ENCODE measurements around the gene SLC6A1. TPM values are rescaled to one million over a fixed set of nuclear protein-coding genes. Genes with fewer than 3 reads are reported as not detected.
"Not testable (repeated sequence)": the region's sequence is repeated elsewhere in the genome, so short reads cannot be mapped to it uniquely, and the experiment has no call there.

Gene SLC6A1
- total RNA-seq, 1 experiment from 2014 or later = not detected

DNA sequence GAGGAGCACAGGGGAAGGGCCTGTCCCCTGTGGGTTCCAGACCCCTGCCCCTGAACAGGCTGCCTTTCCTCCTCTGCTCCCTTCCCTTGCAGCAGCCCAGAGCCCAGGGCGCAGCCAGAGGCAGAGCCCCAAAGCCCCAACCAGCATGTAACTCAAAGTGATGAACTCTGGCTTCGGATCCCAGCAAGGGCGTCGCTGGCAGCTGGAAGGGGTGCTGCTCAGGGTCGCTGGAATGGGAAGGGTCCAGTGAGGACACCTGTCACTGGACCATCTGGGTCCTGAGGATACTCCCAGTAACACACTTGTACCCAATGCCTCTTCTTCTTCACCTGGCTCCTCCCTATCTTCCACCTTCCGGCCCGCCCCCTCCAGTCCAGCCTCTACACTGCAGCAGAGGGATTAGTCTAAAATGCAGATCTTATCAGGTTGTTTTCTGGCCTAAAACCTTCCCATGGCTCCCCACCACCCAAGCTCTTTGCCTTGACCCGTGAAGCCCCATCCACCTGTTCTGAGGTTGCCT, 64.0 kb downstream of the SLC6A1 start:
- DNase-seq (ENCODE audit: extremely low read depth, low read depth) = no peak

DNA sequence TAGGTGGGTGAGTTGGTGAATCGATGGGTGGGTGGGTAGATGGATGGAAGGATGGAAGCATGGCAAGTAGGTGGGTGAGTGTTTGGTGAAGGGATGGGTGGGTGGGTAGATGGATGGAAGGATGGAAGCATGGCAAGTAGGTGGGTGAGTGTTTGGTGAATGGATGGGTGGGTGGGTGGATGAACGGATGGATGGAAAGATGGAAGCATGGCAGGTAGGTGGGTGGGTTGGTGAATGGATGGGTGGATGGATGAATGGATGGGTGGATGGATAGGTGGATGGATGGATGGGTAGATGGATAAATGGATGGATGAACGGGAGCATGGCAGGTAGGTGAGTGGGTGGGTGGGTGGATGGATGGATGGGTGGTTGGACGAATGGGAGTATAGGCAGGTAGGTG, 65.1 kb downstream of the SLC6A1 start:
- no peak for DNase-seq (ENCODE audit: extremely low read depth, low read depth)

DNA sequence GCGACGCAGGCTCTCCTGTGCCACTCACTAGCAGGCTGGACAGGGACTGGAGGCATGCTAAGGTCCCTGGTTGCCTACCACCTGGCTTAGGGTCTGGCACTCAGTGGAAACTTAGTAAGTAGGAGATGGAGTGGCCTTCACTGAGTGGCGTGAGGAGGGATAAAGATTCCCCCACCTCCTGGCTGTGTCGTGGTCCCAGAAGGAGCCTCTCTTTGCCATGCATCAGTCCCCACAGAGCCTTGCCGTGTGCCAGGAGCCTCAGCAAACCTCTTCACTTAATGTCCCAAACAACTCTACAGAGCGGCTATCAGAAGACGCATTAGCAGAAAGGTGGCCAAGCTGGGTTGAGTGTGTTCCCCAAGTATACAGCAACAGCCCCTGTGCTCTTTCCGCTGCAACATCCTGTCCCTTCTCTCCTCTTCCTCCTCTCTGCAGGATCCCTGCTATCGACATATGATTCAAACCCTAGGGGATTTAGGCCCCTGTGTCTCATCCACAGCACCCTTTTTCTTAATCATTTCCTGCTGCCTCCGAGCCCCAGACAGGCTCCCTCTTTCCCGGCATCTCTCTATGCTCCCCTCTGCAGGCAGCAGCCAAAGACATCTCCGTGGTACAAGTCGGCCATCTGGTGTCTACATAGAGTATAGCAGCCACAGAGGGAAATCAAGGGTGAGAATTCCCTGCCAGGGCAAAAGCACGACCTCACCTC, 66.7 kb downstream of the SLC6A1 start:
- peak; percentile 54 for DNase-seq (ENCODE audit: extremely low read depth, low read depth)

DNA sequence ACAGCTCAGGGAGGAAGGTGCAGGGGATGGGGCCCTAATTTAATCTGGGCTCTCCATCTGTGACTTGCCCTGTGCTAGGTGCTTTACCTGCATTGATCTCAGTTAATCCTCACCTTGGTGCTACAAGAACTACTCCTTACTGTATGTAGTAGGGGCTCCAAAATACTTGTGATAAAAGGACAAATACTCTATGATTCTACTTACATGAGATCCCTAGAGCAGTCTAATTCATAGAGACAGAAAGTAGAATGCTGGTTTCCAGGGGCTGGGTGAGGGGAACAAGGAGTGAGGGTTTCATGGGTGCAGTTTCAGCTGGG, 67.2 kb downstream of the SLC6A1 start:
- DNase-seq (ENCODE audit: extremely low read depth, low read depth) = no peak

DNA sequence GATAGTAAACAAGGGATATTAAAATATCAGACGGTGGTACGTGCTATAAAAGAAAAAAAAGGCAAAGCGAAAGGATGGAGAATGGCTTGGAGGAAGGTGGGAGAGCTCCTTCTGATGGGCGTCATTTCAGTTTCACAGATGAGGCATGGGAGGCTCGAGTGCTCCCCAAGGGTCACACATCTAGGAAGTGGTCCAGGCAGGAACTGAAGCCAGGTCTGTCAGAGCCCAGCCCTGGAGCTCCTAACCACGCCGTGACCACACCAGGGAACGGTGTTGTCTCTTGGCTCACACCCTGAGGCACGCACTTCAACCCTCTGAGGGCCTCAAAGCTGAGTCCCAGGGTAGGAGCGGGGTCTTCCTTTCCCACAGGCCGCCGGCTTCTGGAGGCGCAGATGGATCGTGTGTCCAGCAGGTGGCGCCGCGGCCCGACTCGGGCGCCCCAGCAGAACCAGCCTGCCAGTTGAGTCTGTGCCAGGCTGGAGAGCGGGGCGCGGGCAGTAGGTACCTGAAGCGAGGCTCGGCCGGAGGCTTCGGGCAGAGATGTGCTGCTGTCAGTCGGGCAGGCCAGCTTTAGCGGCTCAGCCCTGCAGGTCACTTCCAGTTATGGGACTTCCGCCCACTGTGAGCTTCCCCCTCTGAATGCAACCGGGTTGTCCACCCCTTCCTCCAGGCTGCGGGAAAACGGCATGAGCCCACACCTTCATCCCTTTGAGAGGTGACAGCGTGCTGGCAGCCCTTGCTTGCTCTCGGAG, 68.1 kb downstream of the SLC6A1 start:
- DNase-seq (ENCODE audit: extremely low read depth, low read depth) = peak; percentile 41

DNA sequence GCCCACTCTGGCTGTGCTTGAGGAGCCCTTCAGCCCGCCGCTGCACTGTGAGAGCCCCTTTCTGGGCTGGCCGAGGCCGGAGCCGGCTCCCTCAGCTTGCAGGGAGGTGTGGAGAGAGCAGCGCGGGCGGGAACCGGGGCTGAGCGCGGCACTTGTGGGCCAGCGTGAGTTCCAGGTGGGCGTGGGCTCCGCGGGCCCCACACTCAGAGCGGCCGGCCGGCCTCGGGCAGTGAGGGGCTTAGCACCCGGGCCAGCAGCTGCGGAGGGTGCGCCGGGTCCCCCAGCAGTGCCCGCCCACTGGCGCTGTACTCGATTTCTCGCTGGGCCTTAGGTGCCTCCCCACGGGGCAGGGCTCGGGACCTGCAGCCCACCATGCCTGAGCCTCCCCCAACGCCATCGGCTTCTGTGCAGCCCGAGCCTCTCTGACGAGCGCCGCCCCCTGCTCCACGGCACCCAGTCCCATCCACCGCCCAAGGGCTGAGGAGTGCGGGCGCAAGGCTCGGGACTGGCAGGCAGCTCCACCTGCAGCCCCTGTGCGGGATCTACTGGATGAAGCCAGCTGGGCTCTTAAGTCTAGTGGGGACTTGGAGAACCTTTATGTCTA, 68.8 kb downstream of the SLC6A1 start:
- DNase-seq (ENCODE audit: extremely low read depth, low read depth) = not testable (repeated sequence)

DNA sequence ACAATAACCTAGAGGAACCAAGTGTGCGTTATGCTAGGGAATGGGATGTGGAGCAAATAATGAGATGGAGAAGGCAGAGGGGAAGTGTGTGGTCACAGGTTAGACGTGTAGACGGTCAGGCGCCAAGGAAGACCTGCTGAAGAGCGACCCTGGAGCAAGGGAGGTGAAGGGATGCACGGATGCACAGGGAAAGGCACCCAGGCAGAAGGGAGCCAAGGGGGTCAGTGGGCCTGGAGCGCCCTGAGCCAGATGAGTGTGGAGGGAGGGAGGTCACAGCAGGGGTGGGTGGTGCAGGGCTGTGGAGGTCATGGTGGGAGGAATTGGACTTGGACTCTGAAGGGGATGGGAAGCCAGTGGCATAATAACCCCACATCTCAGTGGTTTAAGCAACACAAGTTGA, 70.2 kb downstream of the SLC6A1 start:
- no peak for DNase-seq (ENCODE audit: extremely low read depth, low read depth)

DNA sequence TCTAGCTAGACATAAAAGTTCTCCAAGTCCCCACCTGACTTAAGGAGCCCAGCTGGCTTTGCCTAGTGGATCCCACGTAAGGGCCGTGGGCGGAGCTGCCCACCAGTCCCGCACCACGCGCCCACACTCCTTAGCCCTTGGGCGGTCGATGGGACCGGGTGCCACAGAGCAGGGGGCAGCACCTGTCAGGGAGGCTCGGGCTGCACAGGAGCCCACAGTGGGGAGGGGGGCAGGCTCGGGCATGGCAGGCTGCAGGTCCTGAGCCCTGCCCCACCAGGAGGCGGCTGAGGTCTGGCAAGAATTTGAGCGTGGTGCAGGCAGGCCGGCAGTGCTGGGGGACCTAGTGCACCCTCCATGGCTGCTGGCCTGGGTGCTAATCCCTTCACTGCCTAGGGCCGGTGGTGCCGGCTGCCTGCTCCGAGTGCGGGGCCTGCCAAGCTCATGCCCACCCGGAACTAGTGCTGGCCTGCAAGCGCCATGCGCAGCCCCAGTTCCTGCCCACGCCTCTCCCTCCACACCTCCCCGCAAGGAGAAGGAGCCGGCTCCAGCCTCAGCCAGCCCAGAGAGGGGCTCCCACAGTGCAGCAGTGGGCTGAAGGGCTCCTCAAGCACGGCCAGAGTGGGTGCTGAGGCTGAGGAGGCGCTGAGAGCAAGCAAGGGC, 78.7 kb downstream of the SLC6A1 start:
- no peak for DNase-seq (ENCODE audit: extremely low read depth, low read depth)

DNA sequence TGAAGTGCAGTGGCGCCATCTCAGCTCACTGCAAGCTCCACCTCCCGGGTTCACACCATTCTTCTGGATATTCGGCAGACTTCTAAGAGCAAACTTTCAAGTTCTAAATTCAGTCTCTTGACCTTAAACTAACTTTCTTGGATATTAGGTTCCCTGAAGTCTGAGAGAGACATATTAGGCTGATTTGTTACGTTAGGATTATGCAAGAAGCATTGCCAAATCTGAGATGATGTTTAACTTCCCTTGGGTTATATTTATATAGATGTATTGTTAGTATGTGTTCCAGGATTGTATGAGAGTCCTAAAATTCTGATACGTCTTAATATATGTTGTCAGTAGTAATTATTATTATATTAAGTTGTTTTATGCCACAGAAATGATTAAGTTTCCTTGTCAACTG, 80.1 kb downstream of the SLC6A1 start:
- DNase-seq (ENCODE audit: extremely low read depth, low read depth) = no peak

DNA sequence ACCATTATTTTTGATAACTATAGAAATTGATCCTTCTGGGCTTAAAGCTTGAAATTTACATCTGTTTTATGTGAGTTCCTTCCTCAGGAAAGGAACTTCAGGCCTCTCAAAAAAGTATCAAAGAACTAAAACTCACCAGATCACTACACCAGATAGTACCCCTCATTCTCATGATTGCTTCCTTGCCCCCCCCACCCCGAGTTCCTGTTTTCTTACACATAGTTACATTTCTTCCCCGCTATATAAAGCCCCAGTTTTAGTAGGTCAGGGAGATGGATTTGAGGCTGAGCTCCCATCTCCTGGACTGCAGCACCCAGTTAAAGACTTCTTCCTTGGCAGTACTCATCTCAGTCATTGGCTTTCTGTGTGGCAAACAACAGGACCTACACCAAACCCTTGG, 81.5 kb downstream of the SLC6A1 start:
- DNase-seq (ENCODE audit: extremely low read depth, low read depth) = no peak

DNA sequence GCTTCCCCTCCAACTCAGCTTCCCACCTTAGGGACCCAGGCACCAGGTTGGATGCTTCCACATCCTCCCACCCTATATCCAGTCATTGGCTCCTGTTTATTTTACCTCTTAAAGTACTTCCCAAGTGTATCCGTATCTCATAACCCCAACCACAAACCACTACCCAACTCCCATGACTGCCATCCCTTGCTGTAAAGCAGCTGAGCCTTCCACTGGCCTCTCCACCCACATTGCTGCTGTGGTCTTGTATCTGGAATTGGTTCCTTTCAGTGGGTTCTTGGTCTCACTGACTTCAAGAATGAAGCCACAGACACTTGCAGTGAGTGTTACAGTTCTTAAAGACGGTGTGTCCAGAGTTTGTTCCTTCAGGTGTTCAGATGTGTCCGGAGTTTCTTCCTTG, 81.9 kb downstream of the SLC6A1 start:
- no peak for DNase-seq (ENCODE audit: extremely low read depth, low read depth)

DNA sequence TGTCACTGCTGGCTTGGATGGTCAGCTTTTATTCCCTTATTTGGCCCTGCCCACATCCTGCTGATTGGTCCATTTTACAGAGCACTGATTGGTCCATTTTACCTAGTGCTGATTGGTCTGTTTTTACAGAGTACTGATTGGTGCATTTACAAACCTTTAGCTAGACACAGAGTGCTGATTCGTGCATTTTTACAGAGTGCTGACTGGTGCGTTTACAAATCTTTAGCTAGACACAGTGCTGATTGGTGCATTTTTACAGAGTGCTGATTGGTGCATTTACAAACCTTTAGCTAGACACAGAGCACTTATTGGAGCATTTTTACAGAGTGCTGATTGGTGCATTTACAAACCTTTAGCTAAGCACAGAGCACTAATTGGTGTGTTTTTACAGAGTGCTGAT, 82.6 kb downstream of the SLC6A1 start:
- DNase-seq (ENCODE audit: extremely low read depth, low read depth) = not testable (repeated sequence)

DNA sequence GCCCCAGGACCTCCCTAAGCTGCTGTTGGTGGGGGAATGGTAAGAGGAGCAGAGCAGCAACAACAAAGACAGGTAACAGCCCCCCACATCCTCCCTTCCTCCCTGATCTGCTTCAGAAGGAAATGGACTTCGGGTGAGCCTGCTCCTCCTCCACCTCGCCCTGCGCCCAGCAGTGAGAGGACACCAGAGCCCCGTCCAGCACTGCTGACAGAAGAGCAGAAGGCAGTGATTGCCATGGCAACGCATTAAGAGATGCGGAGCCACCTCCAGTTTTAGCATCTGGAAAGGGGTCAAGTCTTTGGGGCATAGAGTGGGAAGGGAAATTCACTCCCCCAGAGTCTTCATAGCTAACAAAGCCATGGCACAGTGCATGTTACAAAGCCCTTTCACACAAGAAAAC, 84.2 kb downstream of the SLC6A1 start:
- no peak for DNase-seq (ENCODE audit: extremely low read depth, low read depth)

DNA sequence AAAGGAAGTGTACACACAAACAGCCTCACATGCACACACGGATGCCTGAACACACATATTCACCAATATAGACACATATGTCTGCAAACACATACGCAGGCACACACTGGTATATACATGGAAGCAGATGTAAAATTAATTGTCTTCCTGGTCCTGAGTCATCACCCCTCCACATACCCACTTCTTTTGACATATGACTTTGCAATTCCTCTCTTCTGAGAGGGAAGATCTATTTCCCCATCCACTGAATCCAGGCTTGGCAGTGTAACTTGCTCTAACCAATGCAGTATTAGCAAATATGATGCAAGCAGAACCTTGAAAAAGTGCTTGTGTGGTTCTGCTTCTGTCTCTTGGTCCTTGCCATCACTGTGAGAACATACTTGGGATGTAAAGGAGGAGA, 84.9 kb downstream of the SLC6A1 start:
- DNase-seq (ENCODE audit: extremely low read depth, low read depth) = no peak

DNA sequence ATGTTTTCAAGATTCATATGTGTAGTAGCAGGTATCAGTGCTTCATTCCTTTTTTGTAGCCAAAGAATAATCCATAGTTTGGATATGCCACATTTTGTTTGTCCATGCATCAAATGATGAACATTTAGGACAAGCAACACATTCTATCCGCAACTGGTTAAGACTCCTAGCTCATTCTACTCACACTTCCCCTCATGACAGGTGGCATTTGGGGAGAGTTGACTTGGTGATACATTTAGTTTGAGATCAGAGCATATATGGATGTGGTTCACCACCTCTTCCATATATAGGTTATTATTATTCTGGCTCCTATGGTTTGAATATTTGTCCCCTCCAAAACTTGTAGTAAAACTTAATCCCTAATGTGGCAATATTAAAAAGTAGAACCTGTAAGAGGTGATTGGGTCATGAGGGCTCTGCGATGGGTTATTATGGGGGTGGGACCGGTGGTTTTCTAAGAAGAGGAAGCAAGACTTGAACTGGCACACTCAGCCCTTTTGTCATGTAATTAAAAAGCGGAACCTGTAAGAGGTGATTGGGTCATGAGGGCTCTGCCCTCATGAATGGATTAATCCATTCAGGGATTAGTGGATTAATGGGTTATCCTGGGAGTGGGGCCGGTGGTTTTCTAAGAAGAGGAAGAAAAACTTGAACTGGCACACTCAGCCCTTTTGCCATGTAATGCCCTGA, 86.4 kb downstream of the SLC6A1 start:
- no peak for DNase-seq (ENCODE audit: extremely low read depth, low read depth)

DNA sequence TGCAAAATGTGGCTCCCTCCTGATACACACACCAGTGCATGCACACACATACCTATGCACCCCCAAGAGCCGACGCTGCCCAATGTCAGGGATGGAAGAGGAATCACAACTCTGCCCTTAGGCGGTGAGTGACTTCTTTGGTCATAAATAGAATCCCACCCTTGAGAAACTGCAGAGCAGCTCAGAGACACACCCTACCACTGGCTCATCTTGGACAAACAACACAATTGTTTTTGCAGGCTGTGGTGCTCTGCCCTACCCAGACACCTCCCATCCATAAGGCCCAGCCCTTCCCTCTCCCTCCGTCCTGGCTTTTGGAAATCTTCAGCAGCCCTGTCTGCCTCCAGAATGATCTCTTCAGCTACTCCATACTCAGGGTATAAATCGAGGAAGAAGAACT, 87.9 kb downstream of the SLC6A1 start:
- DNase-seq (ENCODE audit: extremely low read depth, low read depth) = no peak

DNA sequence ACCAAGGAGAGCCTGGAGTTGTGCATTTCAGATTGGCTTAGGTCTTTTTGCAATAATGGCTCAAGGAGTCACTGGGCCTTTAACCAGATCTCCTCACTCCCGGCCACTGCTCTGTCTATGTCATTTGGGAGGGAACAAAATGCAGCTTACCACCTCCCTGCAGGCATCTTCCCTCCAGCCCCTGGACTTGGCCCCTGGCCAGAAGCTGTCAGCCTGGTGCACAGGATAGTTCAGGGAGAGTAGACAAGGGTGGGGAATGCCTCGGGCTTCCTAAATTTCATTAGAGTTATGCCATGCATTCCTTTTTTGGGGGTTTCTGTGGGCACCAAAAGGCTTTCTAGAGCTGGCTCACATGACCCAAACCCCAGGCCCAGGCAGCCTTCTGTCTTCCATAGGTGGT, 91.5 kb downstream of the SLC6A1 start:
- no peak for DNase-seq (ENCODE audit: extremely low read depth, low read depth)

DNA sequence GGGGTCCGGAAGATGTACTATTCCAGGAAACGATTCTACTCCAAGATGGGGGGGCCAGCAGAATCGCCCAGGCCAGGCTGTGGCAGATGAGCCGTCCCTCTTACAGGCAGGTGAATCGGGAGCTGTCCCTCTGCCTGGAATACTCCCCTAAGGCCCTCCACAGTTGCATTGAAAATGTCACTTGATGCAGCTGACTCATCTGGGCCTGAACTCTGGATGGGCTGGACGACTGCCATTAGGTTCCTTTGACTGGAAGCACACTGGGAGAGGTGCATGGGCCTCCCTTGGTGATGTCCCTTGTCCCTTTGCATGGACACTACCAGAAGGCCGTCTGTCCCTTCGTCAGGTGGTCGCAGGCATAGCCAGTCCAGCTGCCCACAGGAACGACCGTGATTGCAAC, 92.1 kb downstream of the SLC6A1 start:
- no peak for DNase-seq (ENCODE audit: extremely low read depth, low read depth)

DNA sequence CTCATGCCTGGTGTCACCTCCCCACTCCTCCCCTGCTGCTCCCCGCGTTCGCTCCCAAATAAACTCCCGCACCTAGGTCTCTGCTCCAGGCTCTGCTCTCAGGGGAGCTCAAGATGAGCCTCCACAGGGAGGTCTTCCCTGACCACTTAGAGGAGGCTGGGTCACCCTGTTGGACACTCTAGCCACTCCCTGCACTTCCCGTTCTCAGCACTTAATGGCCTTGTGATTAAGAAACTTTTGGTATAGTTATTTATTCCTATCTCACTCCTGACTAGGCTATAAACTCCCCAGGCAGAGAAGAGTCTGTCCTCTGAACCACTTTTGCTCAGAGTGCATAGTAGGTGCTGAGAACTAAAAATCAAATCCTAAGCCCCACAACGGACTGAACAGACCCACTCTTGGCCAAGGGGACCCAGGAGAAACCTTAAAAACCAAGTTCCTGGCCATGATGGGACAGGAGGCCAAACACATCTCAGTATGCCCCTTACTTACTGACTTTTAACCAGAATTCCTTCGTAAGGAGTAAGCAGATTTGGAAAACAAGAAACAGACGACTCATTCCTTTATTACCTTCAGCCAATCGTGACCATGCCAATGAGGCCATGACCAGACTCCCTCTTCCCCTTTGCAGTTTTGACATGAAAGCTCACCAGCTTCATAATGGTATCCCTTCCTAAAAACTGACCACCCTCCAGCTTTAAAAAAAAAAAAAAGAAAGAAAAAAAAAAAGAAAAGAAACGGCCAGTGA, 92.7 kb downstream of the SLC6A1 start:
- no peak for DNase-seq (ENCODE audit: extremely low read depth, low read depth)

DNA sequence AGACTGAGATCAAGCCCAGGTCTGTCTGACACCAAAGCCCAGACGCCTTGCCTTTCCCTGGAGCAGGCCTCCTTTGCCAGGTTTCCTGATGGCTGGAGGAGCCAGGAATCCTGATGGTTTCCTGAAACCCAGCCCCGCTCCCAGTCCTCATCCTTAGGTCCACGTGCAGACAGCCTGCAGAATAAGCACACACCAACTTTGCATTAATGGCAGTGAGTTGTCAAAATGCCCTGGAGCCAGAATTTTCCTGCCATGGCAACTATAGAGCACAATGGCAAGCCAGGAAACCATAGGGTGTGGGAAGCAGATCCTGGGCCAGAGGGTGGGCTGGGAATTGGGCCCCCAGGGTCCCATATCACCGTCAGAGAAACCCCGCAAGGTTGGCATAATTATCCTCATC, 94.3 kb downstream of the SLC6A1 start:
- no peak for DNase-seq (ENCODE audit: extremely low read depth, low read depth)

All from NCI-H460 (cell line).